ENCODE results near the gene FGD2. TPM values are rescaled to one million over a fixed set of nuclear protein-coding genes. Genes with fewer than 3 reads are reported as not detected.
A peak's percentile ranks its signal among the peaks of the same experiment; 100 is the strongest.

The FGD2 gene
- total and polyA plus RNA-seq, 9 of the 15 experiments (the other 6 are each of a cell fraction or from before 2014, with no cell fraction given), result 0.09 TPM; not detected in 8

GRCh38 chr6:36984581-36985416, 20.7 kb upstream of the FGD2 start (continued):
- TF ChIP-seq NONO (IDR thresholded peaks at IDR 0.05; ENCODE audit: low read depth in 2 of 2, low read length in 1 of 2) (no peak), ATF1 (CRISPR knock-in tag; IDR thresholded peaks at IDR 0.05) (no peak), ATF1 (tag; IDR thresholded peaks at IDR 0.05) (peak; percentile 70), LEF1 (IDR thresholded peaks at IDR 0.05) (peak; percentile 74), ELK3 (CRISPR knock-in tag; IDR thresholded peaks at IDR 0.05) (no peak), CBX8 (IDR thresholded peaks at IDR 0.05; ENCODE audit: borderline replicate concordance, extremely low read depth, low read depth, low read length, poor library complexity, severe bottlenecking) (no peak), UBTF (IDR thresholded peaks at IDR 0.05; ENCODE audit: borderline replicate concordance in 1 of 2, low read depth in 2 of 2, low read length in 2 of 2) (no peak), BRD9 (IDR thresholded peaks at IDR 0.05; ENCODE audit: low read depth, partially characterized antibody) (no peak), SMARCA4 (IDR thresholded peaks at IDR 0.05) (peak; percentile 58), ZNF232 (CRISPR knock-in tag; IDR thresholded peaks at IDR 0.05) (no peak), ZNF436 (CRISPR knock-in tag; IDR thresholded peaks at IDR 0.05) (no peak), EP400 (IDR thresholded peaks at IDR 0.05) (no peak; the same call in 1 of the 2 replicates), RBM15 (IDR thresholded peaks at IDR 0.05; ENCODE audit: insufficient read depth, low read length) (no peak), SP2 (IDR thresholded peaks at IDR 0.05; ENCODE audit: extremely low read depth, low read depth, low read length, poor library complexity, severe bottlenecking) (no peak), IRF9 (tag; IDR thresholded peaks at IDR 0.05) (no peak), ZNF644 (tag; IDR thresholded peaks at IDR 0.05; ENCODE audit: low read depth) (no peak), ZFP30 (CRISPR knock-in tag; IDR thresholded peaks at IDR 0.05; ENCODE audit: borderline replicate concordance) (no peak), CREM (IDR thresholded peaks at IDR 0.05; ENCODE audit: low read depth) (peak; percentile 86), ZNF143 (CRISPR knock-in tag; IDR thresholded peaks at IDR 0.05) (no peak), KLF1 (tag; IDR thresholded peaks at IDR 0.05) (no peak), TRIM25 (IDR thresholded peaks at IDR 0.05; ENCODE audit: borderline replicate concordance) (no peak), PHTF2 (CRISPR knock-in tag; IDR thresholded peaks at IDR 0.05) (no peak), ZNF253 (CRISPR knock-in tag; conservative IDR thresholded peaks at IDR 0.05) (no peak)
